Transverse colon (tissue), 4 donors: ENCODE measurements around the gene SOX18. TPM values are rescaled to one million over a fixed set of nuclear protein-coding genes. Genes with fewer than 3 reads are reported as not detected.

Source experiments
- DNase-seq: peaks from one replicate; pipeline ENCODE4 v3.0.0-alpha.2; 2019
- H3K27ac ChIP-seq, 4 donors: fragments of 200-600 bp; sonication (generic); 2 replicates each; pipeline ENCODE4 v1.5.1; 2016 to 2018; ENCODE audit warnings: inconsistent platforms in 4 of 4
- H3K27me3 ChIP-seq: fragments of 200-600 bp; sonication (generic); 2 replicates; pipeline ENCODE4 v1.5.1; 2017; ENCODE audit warnings: inconsistent platforms
- H3K36me3 ChIP-seq, 4 donors: fragments of 200-600 bp; sonication (generic); 2 replicates each; pipeline ENCODE4 v1.5.1; 2017 to 2019; ENCODE audit warnings: inconsistent platforms in 4 of 4
- H3K4me1 ChIP-seq, 4 donors: fragments of 200-600 bp; sonication (generic); 2 replicates each; pipeline ENCODE4 v1.5.1; 2017 to 2020; ENCODE audit warnings: inconsistent platforms in 4 of 4
- H3K4me3 ChIP-seq, 4 donors: fragments of 200-600 bp; sonication (generic); 1 replicate in 1 of 4; 2 replicates in 3 of 4; pipeline versions ENCODE4 v1.5.1 to v1.6.1; 2017 to 2019; ENCODE audit warnings: inconsistent platforms in 4 of 4
- H3K9me3 ChIP-seq, 2 donors: fragments of 200-600 bp; sonication (generic); 2 replicates each; pipeline ENCODE4 v1.5.1; 2017 to 2019; ENCODE audit warnings: inconsistent platforms in 2 of 2
- CTCF ChIP-seq, 5 experiments: fragments of 200-600 bp in 3 of 5; fragments of 450-650 bp in 2 of 5; sonication (generic) in 3 of 5; IDR thresholded peaks; 1 replicate in 2 of 5; 2 replicates in 3 of 5; pipeline ENCODE4 v1.5.1; 2016 to 2017; ENCODE audit warnings: antibody characterized with exemption in 5 of 5, inconsistent platforms in 3 of 5, mild to moderate bottlenecking in 2 of 5, moderate library complexity in 1 of 5
- EP300 ChIP-seq: sonication (generic); formaldehyde crosslinking; IDR thresholded peaks from one replicate; pipeline ENCODE4 v1.6.1; 2017; ENCODE audit warnings: antibody characterized with exemption, low read depth
- POLR2A ChIP-seq: fragments of 450-650 bp; IDR thresholded peaks from one replicate; pipeline ENCODE4 v1.6.1; 2016; ENCODE audit warnings: antibody characterized with exemption, mild to moderate bottlenecking, moderate library complexity
- POLR2AphosphoS5 ChIP-seq, 3 donors: sonication (generic); formaldehyde crosslinking; IDR thresholded peaks; one replicate each; pipeline ENCODE4 v1.6.1; 2016; ENCODE audit warnings: antibody characterized with exemption in 3 of 3
- WGBS, 2 donors: methylation state at CpG; one replicate each; pipeline ENCODE4 v1.1.5; 2018; ENCODE audit warnings: low coverage in 1 of 2; 5-methylcytosine and 5-hydroxymethylcytosine counted together
- in situ Hi-C, 4 donors: fragments of 200-750 bp; cut with MboI; loops; one replicate each; pipeline versions ENCODE4 v1.15.0 to v1.15.1; 2017; ENCODE audit warnings: low sequenced_read_pairs in 3 of 4, low pct_ligation_motif_present in 1 of 4, low pct_unique_long_range_greater_than_20kb in 1 of 4
- intact Hi-C: fragments of 100-400 bp; cut with DNase I; formaldehyde crosslinking; loops from one replicate; pipeline ENCODE4 v1.15.1; 2023; ENCODE audit warnings: low total_unique reads
- total RNA-seq, 4 donors: library from RNA; depleted of rRNA; stranded (reverse); fragments of >200 nt; gene quantifications; one replicate each; pipeline ENCODE4 v1.1.0, GENCODE V29; 2016

SOX18 gene
- total RNA-seq, 4 donors from 2014 or later, result 1.8 to 14.2 (median 6.5) TPM

GRCh38 chr20:64025826-64026412, 23.5 kb downstream of the SOX18 start:
- H3K9me3 ChIP-seq, result no peaks in the 10 kb centered on the region
- peaks cover 0 to 57% (median 26%) of the 10 kb centered on the region in 4 donors for H3K36me3 ChIP-seq
- 89 to 97% methylated on average over 8 to 29 of the region's 29 CpGs for WGBS, 2 donors
- H3K4me1 ChIP-seq, result peaks cover 12 to 23% (median 16%) of the 10 kb centered on the region in 4 donors
- H3K27me3 ChIP-seq, result no peaks in the 10 kb centered on the region
- TF ChIP-seq EP300 (no peak), POLR2AphosphoS5 (IDR thresholded peaks at IDR 0.05) (no peak), CTCF (IDR thresholded peaks at IDR 0.05) (no peak), POLR2A (no peak)
- H3K4me3 ChIP-seq, result no peak overlapping the region
- in situ Hi-C loops, result no loop called here
- intact Hi-C loops, result no loop called here
- no peak overlapping the region for H3K27ac ChIP-seq
- no peak for DNase-seq

GRCh38 chr20:64025101-64025825, 24.2 kb downstream of the SOX18 start:
- no peak for DNase-seq
- 95% methylated on average over 18 of the region's 18 CpGs; no CpG with 5 or more reads in 1 of the 2 donors for WGBS, 2 donors
- intact Hi-C loops (no loop called here), in situ Hi-C loops (no loop called here)
- H3K9me3 ChIP-seq, result no peaks in the 10 kb centered on the region
- H3K27ac ChIP-seq, result no peak overlapping the region
- H3K4me3 ChIP-seq, result no peak overlapping the region
- TF ChIP-seq POLR2A, result no peak
- TF ChIP-seq POLR2AphosphoS5 (IDR thresholded peaks at IDR 0.05), result no peak
- TF ChIP-seq EP300, result no peak
- H3K36me3 ChIP-seq, result peaks cover 0 to 57% (median 26%) of the 10 kb centered on the region in 4 donors
- peaks cover 9 to 19% (median 14%) of the 10 kb centered on the region in 4 donors for H3K4me1 ChIP-seq
- no peaks in the 10 kb centered on the region for H3K27me3 ChIP-seq

DNA sequence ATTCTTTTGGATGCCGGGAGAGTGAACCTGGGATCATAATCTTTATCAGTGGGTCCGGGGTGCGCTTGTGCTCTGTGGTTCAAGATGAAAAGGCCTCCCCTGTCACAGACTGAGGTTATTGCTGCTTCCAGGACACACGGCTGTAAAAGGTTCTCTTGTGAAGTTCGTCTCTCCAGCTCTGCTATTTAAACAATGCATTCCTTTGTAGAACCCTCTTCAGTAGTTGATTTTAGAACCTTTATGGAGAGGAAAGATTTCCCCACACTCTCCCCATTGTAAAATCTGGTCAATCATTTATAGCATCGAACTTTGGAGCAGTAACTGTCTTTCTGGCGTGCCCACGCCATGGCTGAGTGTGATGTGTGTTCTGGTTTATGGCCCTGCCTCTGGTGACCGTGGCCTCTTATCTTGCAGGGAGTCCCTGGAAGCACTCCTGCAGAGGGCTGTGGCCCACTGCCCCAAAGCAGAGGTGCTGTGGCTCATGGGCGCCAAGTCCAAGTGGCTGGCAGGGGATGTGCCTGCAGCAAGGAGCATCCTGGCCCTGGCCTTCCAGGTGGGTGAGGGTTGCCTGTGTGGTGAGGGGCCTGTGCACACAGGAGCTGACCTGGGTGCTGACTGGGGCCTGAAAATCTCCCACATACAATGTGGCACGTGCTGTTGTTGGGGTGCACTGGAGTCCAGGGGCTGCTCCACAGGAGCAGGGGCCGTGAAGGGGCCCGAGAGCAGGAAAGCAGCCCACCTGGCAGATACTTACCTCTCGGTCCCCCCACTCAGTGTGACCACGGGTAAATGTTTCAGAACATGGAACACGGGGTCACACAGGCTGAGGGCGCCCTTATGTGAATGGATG, 25.1 kb downstream of the SOX18 start:
- 58 to 100% methylated on average over 1 to 17 of the region's 17 CpGs for WGBS, 2 donors
- Histone ChIP-seq H3K27ac (no peak overlapping the region), H3K4me1 (peaks cover 9 to 14% (median 14%) of the 10 kb centered on the region in 4 donors), H3K4me3 (no peak overlapping the region), H3K9me3 (no peaks in the 10 kb centered on the region), H3K36me3 (peaks cover 0 to 55% (median 24%) of the 10 kb centered on the region in 4 donors), H3K27me3 (no peaks in the 10 kb centered on the region)
- DNase-seq, result peak; percentile 49
- TF ChIP-seq POLR2AphosphoS5 (IDR thresholded peaks at IDR 0.05) (no peak), EP300 (no peak), CTCF (IDR thresholded peaks at IDR 0.05) (no peak), POLR2A (no peak)
- intact Hi-C loops, result no loop called here
- in situ Hi-C loops, result no loop called here

- Histone ChIP-seq H3K9me3 (no peaks in the 10 kb centered on the region), H3K27me3 (no peaks in the 10 kb centered on the region), H3K27ac (no peak overlapping the region), H3K4me3 (no peak overlapping the region), H3K36me3 (peaks cover 0 to 57% (median 25%) of the 10 kb centered on the region in 4 donors), H3K4me1 (peaks cover 9 to 14% (median 14%) of the 10 kb centered on the region in 4 donors)
- intact Hi-C loops (no loop called here), in situ Hi-C loops (no loop called here)
- 61 to 74% methylated on average over 5 to 15 of the region's 15 CpGs for WGBS, 2 donors
- DNase-seq, result no peak
- TF ChIP-seq EP300 (no peak), CTCF (IDR thresholded peaks at IDR 0.05) (no peak), POLR2A (no peak), POLR2AphosphoS5 (IDR thresholded peaks at IDR 0.05) (no peak)
These were observed 25.9 kb downstream of the SOX18 start for GRCh38 chr20:64023361-64024140.
